Subcutaneous adipose tissue (tissue), 4 donors: ENCODE results near the gene DDN. TPM values are rescaled to one million over a fixed set of nuclear protein-coding genes. Genes with fewer than 3 reads are reported as not detected.

Source experiments
- total RNA-seq, 4 donors: library from RNA; depleted of rRNA; stranded (reverse); fragments of >200 nt; gene quantifications; one replicate each; pipeline ENCODE4 v1.1.0, GENCODE V29; 2016
- TF ChIP-seq, protein P1 (sequence below): fragments of 450-650 bp; IDR thresholded peaks from one replicate; pipeline ENCODE4 v1.5.1; 2016; ENCODE audit warnings: low read depth, mild to moderate bottlenecking, control low read depth, antibody characterized with exemption, moderate library complexity

DDN gene
- total RNA-seq, 4 donors from 2014 or later = not detected

DNA sequence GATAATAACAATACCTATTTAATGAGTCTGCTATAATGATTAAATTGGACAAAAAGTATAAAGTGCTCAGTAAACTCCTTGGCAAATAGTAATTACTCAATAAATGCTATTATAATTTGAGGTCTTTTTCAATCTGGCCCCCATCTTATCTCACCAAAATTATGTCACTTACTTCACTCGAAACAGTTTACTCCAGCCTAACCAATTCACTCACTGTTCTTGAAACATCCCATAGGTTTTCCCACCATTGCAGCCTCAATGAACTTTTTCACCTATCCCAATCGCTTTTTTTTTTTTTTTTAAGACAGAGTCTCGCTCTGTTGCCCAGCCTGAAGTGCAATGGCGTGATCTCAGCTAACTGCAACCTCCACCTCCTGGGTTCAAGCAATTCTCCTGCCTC lies 36.9 kb upstream of the DDN start:
- TF ChIP-seq, protein P1, sequence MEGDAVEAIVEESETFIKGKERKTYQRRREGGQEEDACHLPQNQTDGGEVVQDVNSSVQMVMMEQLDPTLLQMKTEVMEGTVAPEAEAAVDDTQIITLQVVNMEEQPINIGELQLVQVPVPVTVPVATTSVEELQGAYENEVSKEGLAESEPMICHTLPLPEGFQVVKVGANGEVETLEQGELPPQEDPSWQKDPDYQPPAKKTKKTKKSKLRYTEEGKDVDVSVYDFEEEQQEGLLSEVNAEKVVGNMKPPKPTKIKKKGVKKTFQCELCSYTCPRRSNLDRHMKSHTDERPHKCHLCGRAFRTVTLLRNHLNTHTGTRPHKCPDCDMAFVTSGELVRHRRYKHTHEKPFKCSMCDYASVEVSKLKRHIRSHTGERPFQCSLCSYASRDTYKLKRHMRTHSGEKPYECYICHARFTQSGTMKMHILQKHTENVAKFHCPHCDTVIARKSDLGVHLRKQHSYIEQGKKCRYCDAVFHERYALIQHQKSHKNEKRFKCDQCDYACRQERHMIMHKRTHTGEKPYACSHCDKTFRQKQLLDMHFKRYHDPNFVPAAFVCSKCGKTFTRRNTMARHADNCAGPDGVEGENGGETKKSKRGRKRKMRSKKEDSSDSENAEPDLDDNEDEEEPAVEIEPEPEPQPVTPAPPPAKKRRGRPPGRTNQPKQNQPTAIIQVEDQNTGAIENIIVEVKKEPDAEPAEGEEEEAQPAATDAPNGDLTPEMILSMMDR = no peak

DNA sequence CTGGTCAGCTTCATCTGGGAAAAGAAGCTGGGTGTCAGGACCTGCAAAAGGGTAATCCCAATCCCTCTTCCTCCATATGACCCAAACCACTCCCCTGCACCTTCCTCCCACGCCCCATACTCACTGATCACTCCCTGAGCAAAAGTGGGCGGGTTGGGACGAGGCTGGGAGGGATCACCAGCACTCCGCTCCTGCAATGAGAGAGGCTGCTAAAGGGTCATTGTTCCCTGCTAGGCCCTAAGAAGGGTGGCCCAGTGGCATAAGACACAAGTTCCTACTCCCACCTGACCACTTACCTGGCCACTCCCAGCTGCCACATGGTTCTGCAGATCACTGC lies 35.1 kb upstream of the DDN start:
- TF ChIP-seq, protein P1 = no peak

DNA sequence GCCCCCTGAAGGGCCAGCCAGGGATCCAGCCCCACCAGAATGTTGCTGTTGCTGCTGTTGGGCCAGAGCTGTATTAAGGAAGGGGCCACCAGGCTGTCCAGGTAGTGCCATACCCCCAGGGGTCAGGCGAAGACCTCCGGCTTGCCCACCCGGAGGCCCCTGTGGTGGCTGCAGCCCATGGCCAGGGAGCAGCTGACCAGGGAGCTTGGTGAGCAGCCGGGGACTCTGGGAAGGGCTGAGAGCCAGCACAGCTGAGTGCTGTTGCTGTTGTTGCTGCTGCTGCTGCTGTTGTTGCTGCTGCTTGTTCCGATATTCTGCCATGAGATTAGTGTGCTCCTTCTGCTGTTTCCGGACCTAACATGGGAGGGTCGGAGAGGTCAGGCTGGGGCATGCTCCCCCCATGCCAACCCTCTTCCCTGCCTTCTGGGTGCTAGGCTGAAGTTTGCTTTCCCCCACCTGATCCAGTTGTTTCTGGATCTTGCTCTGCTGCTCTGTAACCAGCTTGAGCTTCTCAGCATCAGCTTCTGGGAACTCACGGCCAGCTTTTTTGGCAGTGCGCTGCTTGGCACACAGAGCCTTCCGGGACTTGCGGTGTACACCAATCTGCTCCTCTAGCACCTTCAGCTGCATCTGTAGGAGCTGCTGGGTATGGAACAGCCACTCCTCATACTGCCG lies 34.6 kb upstream of the DDN start:
- TF ChIP-seq, protein P1 = no peak

DNA sequence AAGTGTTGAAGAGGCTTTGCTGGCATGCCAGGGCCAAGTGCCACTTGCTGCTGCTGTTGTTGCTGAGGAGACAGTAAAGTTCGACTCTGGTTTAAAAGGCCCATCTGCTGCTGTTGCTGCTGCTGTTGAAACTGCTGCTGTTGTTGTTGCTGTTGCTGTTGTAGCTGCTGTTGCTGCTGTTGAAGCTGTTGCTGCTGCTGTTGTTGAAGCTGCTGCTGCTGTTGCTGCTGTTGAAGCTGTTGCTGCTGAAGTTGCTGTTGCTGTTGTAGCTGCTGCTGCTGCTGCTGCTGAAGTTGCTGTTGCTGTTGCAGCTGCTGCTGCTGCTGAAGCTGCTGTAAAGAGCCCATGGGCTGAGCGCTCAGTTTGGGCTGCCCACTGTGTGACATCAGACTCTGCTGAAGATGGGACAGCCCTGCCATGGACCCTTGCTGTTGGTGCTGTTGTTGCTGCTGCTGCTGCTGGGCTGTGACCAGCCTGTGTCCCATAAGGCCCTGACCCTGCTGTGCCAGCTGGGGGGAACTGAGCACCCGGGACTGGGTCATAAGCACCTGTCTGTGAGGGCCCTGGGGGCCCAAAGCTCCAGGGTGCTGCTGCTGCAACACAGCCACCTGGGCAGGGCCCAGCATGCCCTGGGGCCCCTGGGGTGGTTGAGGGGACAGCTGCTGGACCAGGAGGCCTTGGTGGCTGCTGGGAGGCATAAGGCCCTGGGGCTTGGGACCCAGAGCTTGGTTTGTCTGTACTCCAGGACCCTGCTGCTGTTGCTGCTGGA lies 33.7 kb upstream of the DDN start:
- TF ChIP-seq, protein P1 = no peak

DNA sequence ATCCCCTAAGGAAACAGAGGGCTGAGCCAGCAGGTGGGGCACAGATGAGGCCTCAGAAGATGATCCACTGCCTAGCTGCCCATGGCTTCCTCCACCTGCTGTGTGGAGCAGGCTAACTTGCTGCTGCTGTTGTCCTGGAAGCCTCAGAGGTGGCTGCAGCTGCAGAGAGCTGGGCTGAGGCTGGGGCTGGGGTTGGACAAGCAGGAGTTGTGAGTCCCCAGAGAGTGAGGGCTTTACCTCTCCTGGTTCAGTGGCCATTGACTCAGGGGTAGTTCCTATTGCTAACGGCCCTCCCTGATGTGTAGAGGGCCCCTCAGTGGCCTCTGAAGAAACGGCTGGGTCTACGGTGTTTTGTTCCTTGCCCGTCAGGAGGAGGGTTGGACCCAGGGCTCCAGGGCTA lies 33.1 kb upstream of the DDN start:
- TF ChIP-seq, protein P1 = no peak

DNA sequence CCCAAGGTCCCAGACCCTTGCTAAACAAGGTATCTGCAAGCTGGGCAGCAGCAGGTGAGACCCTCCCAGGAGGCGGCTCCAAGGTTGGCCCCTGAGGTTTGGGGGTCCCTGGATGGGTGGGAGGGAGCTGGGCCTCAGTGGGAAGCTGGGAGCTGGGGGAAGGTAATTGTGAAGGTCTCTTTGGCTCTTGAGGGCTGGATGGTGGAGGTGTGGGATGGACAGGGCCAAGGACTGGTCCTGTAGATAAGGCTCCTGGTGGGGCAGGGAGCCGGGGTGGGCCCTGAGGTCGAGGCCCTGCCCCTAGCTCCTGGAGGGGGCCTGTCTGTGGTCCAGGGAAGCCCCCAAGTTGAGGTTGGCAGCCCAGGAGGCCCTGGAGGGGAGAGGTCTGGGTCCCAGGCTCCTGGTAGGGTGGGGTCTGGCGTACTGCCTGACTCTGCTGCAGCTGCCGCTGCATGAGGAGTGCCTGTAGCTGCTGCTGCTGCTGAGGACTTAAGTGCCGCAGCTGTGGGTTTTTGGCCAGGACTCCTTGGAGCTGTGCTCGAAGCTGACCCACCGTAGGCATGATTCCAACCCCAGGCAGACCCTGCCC lies 32.5 kb upstream of the DDN start:
- TF ChIP-seq, protein P1 = no peak
